Endothelial cell of umbilical vein (primary cell): ENCODE data around the gene B3GALT5. TPM values are rescaled to one million over a fixed set of nuclear protein-coding genes. Genes with fewer than 3 reads are reported as not detected.

ENCODE experiments used
- BruUV-seq: library from RNA; stranded (reverse); fragments of 400-500 nt; replicated peaks from 2 replicates; lab custom pipeline; 2021; lab: Mats Ljungman, UMichigan
- CTCF ChIA-PET: fragments of 300-600, 350-600 bp; sonication (Branson Sonifier 250); formaldehyde crosslinking; loops from one replicate; lab custom pipeline; 2021; ENCODE audit warnings: antibody characterized with exemption, inconsistent platforms; lab: Charles Lee
- POLR2A ChIA-PET: fragments of 300-600, 350-600 bp; sonication (Branson Sonifier 250); formaldehyde crosslinking; loops from one replicate; lab custom pipeline; 2021; ENCODE audit warnings: antibody characterized with exemption, inconsistent platforms; lab: Charles Lee
- DNase-seq: peaks from one replicate; pipeline ENCODE4 v3.0.0-alpha.2; 2011; ENCODE audit warnings: low read depth, low spot score
- FAIRE-seq: peaks from 2 replicates; lab custom pipeline; 2011; peaks lifted over from hg19 to GRCh38; lab: Jason Lieb, UNC
- H2AFZ ChIP-seq: 2 replicates; pipeline ENCODE4 v1.6.0; 2012; ENCODE audit warnings: low read depth, low read length, control low read depth, inconsistent platforms
- H3K27ac ChIP-seq: 2 replicates; pipeline ENCODE4 v1.5.1; 2011; ENCODE audit warnings: low read depth, mild to moderate bottlenecking, control low read depth, low read length, moderate library complexity; ENCODE audit not compliant: insufficient read depth
- H3K27me3 ChIP-seq, 2 experiments: 2 replicates each; pipeline versions ENCODE4 v1.6.0 to v1.6.1; 2011; ENCODE audit warnings: low read length in 2 of 2, mixed read lengths in 1 of 2; ENCODE audit not compliant: control insufficient read depth in 2 of 2, insufficient read depth in 2 of 2
- H3K36me3 ChIP-seq, 2 experiments: 2 replicates in 1 of 2; 3 replicates in 1 of 2; pipeline ENCODE4 v1.5.1; 2011; ENCODE audit warnings: low read length in 2 of 2, mild to moderate bottlenecking in 1 of 2, moderate library complexity in 1 of 2; ENCODE audit not compliant: control insufficient read depth in 2 of 2, insufficient read depth in 2 of 2; ENCODE audit errors: extremely low read depth in 1 of 2
- H3K4me1 ChIP-seq: 3 replicates; pipeline ENCODE4 v1.5.1; 2011; ENCODE audit warnings: mild to moderate bottlenecking, low read length; ENCODE audit not compliant: control insufficient read depth, insufficient read depth; ENCODE audit errors: extremely low read depth
- H3K4me2 ChIP-seq: 2 replicates; pipeline ENCODE4 v1.6.1; 2011; ENCODE audit warnings: low read length, control low read depth, mixed read lengths; ENCODE audit not compliant: insufficient read depth
- H3K4me3 ChIP-seq, 3 experiments: fragments of 200-600 bp in 1 of 3; sonication (generic), shearing (Covaris generic) in 1 of 3; replicated peaks in 1 of 3; 2 replicates each; pipeline ENCODE4 v1.5.1; 2011 to 2016; ENCODE audit warnings: control low read depth in 3 of 3, low read length in 3 of 3, mild to moderate bottlenecking in 2 of 3, inconsistent platforms in 1 of 3, low read depth in 1 of 3, moderate library complexity in 1 of 3; ENCODE audit not compliant: insufficient read depth in 1 of 3
- H3K79me2 ChIP-seq: 2 replicates; pipeline ENCODE4 v1.6.0; 2012; ENCODE audit warnings: low read length, inconsistent platforms; ENCODE audit not compliant: control insufficient read depth, insufficient read depth
- H3K9ac ChIP-seq: replicated peaks from 2 replicates; pipeline ENCODE3; 2011; ENCODE audit warnings: low read length, control low read depth; ENCODE audit not compliant: insufficient read depth; ENCODE audit errors: extremely low read depth
- H3K9me1 ChIP-seq: replicated peaks from 3 replicates; pipeline ENCODE4 v1.6.0; 2011; ENCODE audit warnings: mild to moderate bottlenecking, low read length; ENCODE audit not compliant: control insufficient read depth, insufficient read depth; ENCODE audit errors: extremely low read depth
- H3K9me3 ChIP-seq: replicated peaks from 2 replicates; pipeline ENCODE4 v1.5.1; 2012; ENCODE audit warnings: low read length, inconsistent platforms; ENCODE audit not compliant: control insufficient read depth, insufficient read depth
- H4K20me1 ChIP-seq: replicated peaks from 2 replicates; pipeline ENCODE3; 2011; ENCODE audit warnings: mild to moderate bottlenecking, low read length; ENCODE audit not compliant: control insufficient read depth, insufficient read depth; ENCODE audit errors: extremely low read depth
- CTCF ChIP-seq, 2 donors: IDR thresholded peaks; 1 replicate in 1 of 2; 2 replicates in 1 of 2; pipeline ENCODE4 v1.5.1; 2011; ENCODE audit warnings: low read length in 2 of 2, mild to moderate bottlenecking in 2 of 2, moderate library complexity in 2 of 2, control low read depth in 1 of 2, inconsistent platforms in 1 of 2, low read depth in 1 of 2; ENCODE audit not compliant: insufficient read depth in 1 of 2; ENCODE audit errors: extremely low read depth in 1 of 2
- EZH2 ChIP-seq: IDR thresholded peaks from 2 replicates; pipeline ENCODE4 v1.6.1; 2012; ENCODE audit warnings: borderline replicate concordance, low read depth, mild to moderate bottlenecking, moderate library complexity, low read length, inconsistent platforms; ENCODE audit not compliant: severe bottlenecking
- FOS ChIP-seq: IDR thresholded peaks from 2 replicates; pipeline ENCODE4 v1.6.1; 2011; ENCODE audit warnings: mild to moderate bottlenecking, low read length, moderate library complexity, borderline replicate concordance; ENCODE audit not compliant: insufficient read depth
- GATA2 ChIP-seq: IDR thresholded peaks from 2 replicates; pipeline ENCODE4 v1.7.0; 2011; ENCODE audit warnings: low read depth, mild to moderate bottlenecking, moderate library complexity, mixed read lengths, low read length; ENCODE audit not compliant: insufficient read length, insufficient read depth
- JUN ChIP-seq: IDR thresholded peaks from 2 replicates; pipeline ENCODE4 v1.6.1; 2011; ENCODE audit warnings: borderline replicate concordance, low read depth; ENCODE audit not compliant: insufficient read length, insufficient read depth
- MAX ChIP-seq: IDR thresholded peaks from 2 replicates; pipeline ENCODE4 v1.6.1; 2011; ENCODE audit not compliant: insufficient read depth, insufficient read length
- MYC ChIP-seq: IDR thresholded peaks from one replicate; pipeline ENCODE4 v1.6.1; 2011; ENCODE audit warnings: mild to moderate bottlenecking, low read depth, low read length
- POLR2A ChIP-seq: IDR thresholded peaks from 2 replicates; pipeline ENCODE4 v1.6.1; 2012; ENCODE audit warnings: low read depth, mild to moderate bottlenecking, control low read depth, low read length
- POLR2AphosphoS5 ChIP-seq: IDR thresholded peaks from 2 replicates; pipeline ENCODE4 v1.6.1; 2012; ENCODE audit warnings: low read depth, mild to moderate bottlenecking, control low read depth, low read length, moderate library complexity; ENCODE audit not compliant: insufficient read depth
- dilution Hi-C: fragments of 300-500 bp; cut with MboI; formaldehyde crosslinking; loops from one replicate; pipeline ENCODE4 v1.15.0; 2019; ENCODE audit warnings: low sequenced_read_pairs; ENCODE audit not compliant: extremely low pct_ligation_motif_present
- intact Hi-C: fragments of 100-400 bp; cut with micrococcal nuclease; formaldehyde crosslinking; loops from one replicate; pipeline ENCODE4 v1.10.0; 2022
- polyA plus RNA-seq, 4 experiments: library from polyadenylated mRNA; depleted of rRNA in 3 of 4; stranded (reverse) in 3 of 4; unstranded in 1 of 4; fragments of >200 nt; gene quantifications; 2 replicates each; pipeline versions ENCODE4 v1.2.1 to v1.2.3, GENCODE V29; 2011 to 2012; ENCODE audit warnings: missing spikeins in 1 of 4
- total RNA-seq: library from RNA; stranded (reverse); gene quantifications from 2 replicates; pipeline ENCODE4 v1.2.3, GENCODE V29; 2021

B3GALT5 gene
- total and polyA plus RNA-seq, 2 donors (not counting 3 experiments of a cell fraction or from before 2014, with no cell fraction given): 0.04 TPM; not detected in 1

GRCh38 chr21:39568361-39568760 lies 44.4 kb upstream of the B3GALT5 start:
- Histone ChIP-seq H3K27me3 (no peaks in the 10 kb centered on the region), H2AFZ (no peak overlapping the region), H3K4me1 (no peaks in the 10 kb centered on the region), H3K4me3 (no peak overlapping the region), H4K20me1 (no peaks in the 10 kb centered on the region), H3K9ac (no peak overlapping the region), H3K9me1 (no peaks in the 10 kb centered on the region), H3K9me3 (no peaks in the 10 kb centered on the region), H3K27ac (no peak overlapping the region), H3K79me2 (no peaks in the 10 kb centered on the region), H3K36me3 (no peaks in the 10 kb centered on the region), H3K4me2 (no peak overlapping the region)
- TF ChIP-seq EZH2 (no peak), FOS (no peak), MAX (no peak), POLR2A (no peak), MYC (no peak), JUN (no peak), CTCF (IDR thresholded peaks at IDR 0.05; ENCODE audit: extremely low read depth in 1 of 2, insufficient read depth in 1 of 2, low read depth in 1 of 2, low read length in 2 of 2) (no peak), GATA2 (no peak), POLR2AphosphoS5 (no peak)
- no peak for DNase-seq
- no TSS peak for BruUV-seq
- CTCF ChIA-PET: no interaction called here
- POLR2A ChIA-PET: no interaction called here
- dilution Hi-C loops: no loop called here
- intact Hi-C loops: no loop called here
- no peak for FAIRE-seq
